ENCODE data around the gene FARP1. TPM values are rescaled to one million over a fixed set of nuclear protein-coding genes. Genes with fewer than 3 reads are reported as not detected.

FARP1 gene
- total and polyA plus RNA-seq, 2 of the 8 experiments (the other 6 are each of a cell fraction or from before 2014, with no cell fraction given) = 24.7 to 104 TPM

- TF ChIP-seq CHD7 (IDR thresholded peaks at IDR 0.05; ENCODE audit: insufficient replicate concordance, low read length) = no peak
- no peak for TF ChIP-seq E2F6 (IDR thresholded peaks at IDR 0.05)
- no peak for TF ChIP-seq CBX8 (IDR thresholded peaks at IDR 0.05; ENCODE audit: borderline replicate concordance, low read depth, low read length)
- TF ChIP-seq, protein P1, sequence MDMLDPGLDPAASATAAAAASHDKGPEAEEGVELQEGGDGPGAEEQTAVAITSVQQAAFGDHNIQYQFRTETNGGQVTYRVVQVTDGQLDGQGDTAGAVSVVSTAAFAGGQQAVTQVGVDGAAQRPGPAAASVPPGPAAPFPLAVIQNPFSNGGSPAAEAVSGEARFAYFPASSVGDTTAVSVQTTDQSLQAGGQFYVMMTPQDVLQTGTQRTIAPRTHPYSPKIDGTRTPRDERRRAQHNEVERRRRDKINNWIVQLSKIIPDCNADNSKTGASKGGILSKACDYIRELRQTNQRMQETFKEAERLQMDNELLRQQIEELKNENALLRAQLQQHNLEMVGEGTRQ (IDR thresholded peaks at IDR 0.05; ENCODE audit: low read length) = no peak
- no peak for TF ChIP-seq GTF2F1 (IDR thresholded peaks at IDR 0.05; ENCODE audit: borderline replicate concordance, low read depth, low read length)
- TF ChIP-seq NANOG (IDR thresholded peaks at IDR 0.05; ENCODE audit: insufficient read depth, low read depth, low read length, poor library complexity, severe bottlenecking) = no peak
- no peak for TF ChIP-seq SIX5 (IDR thresholded peaks at IDR 0.05; ENCODE audit: low read depth, low read length)
- TF ChIP-seq TAF1 (IDR thresholded peaks at IDR 0.05; ENCODE audit: low read depth, low read length) = no peak
- no peak for TF ChIP-seq TAF7 (optimal IDR thresholded peaks at IDR 0.05; ENCODE audit: borderline replicate concordance, low read depth, low read length)
Observed at GRCh38 chr13:98169331-98169730, 26.4 kb downstream of the FARP1 start (continued).

Measured in H1 (cell line).